Hematopoietic multipotent progenitor cell treated with erythropoietin and hydrocortisone succinate and interleukin-3 and kit ligand, for 4 days (in vitro differentiated cells): Measurements from ENCODE around the gene ALOX12.
"Not testable (repeated sequence)": the region's sequence is repeated elsewhere in the genome, so short reads cannot be mapped to it uniquely, and the experiment has no call there.

Source experiments
- DNase-seq: peaks from one replicate; pipeline ENCODE4 v3.0.0-alpha.2; 2015

The ALOX12 gene, protein sequence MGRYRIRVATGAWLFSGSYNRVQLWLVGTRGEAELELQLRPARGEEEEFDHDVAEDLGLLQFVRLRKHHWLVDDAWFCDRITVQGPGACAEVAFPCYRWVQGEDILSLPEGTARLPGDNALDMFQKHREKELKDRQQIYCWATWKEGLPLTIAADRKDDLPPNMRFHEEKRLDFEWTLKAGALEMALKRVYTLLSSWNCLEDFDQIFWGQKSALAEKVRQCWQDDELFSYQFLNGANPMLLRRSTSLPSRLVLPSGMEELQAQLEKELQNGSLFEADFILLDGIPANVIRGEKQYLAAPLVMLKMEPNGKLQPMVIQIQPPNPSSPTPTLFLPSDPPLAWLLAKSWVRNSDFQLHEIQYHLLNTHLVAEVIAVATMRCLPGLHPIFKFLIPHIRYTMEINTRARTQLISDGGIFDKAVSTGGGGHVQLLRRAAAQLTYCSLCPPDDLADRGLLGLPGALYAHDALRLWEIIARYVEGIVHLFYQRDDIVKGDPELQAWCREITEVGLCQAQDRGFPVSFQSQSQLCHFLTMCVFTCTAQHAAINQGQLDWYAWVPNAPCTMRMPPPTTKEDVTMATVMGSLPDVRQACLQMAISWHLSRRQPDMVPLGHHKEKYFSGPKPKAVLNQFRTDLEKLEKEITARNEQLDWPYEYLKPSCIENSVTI

GRCh38 chr17:6995500-6996255 is at the start of gene ALOX12:
ALOX12 (plus strand) TSS chr17:6996049; CDS start chr17:6996118, 69 bp downstream.
- peak; percentile 70 for DNase-seq

- no peak for DNase-seq
Observed at GRCh38 chr17:6947745-6948144, 48.1 kb upstream of the ALOX12 start.

- peak; percentile 47 for DNase-seq
Observed at GRCh38 chr17:6948562-6948961, 47.3 kb upstream of the ALOX12 start.

- DNase-seq, result no peak
Observed at GRCh38 chr17:6948976-6949375, 46.9 kb upstream of the ALOX12 start.

DNA sequence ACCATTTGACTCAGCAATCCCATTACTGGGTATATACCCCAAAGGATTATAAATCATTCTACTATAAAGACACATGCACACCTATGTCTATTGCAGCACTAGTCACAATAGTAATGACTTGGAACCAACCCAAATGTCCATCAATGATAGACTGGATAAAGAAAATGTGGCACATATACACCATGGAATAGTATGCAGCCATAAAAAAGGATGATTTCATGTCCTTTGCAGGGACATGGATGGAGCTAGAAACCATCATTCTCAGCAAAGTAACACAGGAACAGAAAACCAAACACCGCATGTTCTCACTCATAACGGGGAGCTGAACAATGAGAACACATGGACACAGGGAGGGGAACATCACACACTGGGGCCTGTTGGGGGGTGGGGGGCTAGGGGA is 44.9 kb upstream of the ALOX12 start:
- not testable (repeated sequence) for DNase-seq

GRCh38 chr17:6953689-6954088 is 42.2 kb upstream of the ALOX12 start:
- no peak for DNase-seq

DNA sequence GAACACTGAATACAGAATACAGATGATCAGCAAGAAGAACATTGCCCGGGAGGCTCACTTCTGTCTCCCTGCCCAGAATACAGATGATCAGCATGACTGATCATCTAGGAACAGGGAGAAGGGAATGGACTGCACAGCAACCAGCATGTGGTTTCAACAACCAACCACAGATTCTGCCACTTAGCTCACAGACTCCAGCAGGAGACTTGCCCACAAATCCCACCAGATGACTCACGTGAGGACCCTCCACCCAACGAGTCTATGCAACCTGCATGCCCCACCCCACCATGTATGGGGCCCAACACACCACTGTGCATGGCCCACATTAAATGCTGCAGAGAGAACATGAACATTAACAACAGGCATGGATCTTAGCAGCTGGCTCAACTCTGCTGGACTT is 36.1 kb upstream of the ALOX12 start:
- no peak for DNase-seq

GRCh38 chr17:6969323-6969726 is 26.5 kb upstream of the ALOX12 start:
- no peak for DNase-seq

DNA sequence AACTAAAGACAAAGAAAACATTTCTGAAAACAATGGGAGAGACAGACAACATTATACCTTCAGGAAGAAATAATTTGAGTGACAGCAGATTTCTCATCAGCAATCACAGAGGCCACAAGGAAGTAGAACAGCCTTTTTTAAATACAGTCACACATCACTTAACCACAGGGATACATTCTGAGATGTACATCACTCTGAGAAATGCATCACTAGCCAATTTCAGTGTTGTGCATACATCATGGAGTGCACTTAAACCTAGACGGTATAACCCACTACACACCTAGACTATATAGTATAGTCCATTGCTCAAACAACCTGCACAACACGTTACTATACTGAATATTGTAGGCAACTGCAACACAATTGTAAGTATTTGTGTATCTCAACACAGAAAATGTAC is 24.9 kb upstream of the ALOX12 start:
- DNase-seq, result no peak

GRCh38 chr17:6979440-6979839 is 16.4 kb upstream of the ALOX12 start:
- not testable (repeated sequence) for DNase-seq

GRCh38 chr17:6981426-6981825 is 14.4 kb upstream of the ALOX12 start:
- peak; percentile 49 for DNase-seq

GRCh38 chr17:6985266-6985665 is 10.6 kb upstream of the ALOX12 start:
- DNase-seq, result no peak

DNA sequence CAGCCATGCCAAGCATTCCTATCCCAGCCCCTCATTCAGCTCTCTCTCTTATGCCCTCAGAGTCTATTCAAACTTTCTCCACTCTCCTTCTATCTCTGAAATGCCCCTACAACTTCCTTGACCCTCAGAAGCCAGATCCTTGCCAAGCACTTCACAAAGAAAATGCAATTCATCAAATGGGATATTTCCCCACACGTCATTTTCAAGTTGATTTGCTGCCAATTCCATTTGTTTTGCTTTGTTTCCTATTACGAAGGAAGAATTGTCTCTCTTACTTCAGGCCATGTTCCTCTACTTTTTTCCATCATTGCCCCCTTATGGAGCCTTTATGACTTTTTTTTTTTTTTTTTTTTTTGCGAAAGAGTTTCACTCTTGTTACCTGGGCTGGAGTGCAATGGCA is 9.2 kb upstream of the ALOX12 start:
- no peak for DNase-seq

DNA sequence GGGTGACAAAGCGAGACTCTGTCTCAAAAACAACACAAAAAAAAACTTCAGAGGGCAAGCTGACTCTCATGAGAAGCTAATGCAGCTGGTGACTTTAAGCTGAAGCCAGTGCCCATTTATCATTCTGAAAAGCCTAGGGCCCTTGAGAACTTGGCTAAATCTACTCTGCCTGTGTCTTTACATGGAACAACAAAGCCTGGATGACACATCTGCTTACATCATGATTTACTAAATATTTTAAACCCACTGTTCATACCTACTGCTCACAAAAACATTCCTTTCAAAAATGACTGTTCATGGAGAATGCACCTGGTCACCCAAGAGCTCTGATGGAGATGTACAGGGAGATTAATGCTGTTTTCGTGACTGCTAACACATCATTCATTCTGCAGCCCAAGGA is 6.1 kb upstream of the ALOX12 start:
- DNase-seq, result no peak

DNA sequence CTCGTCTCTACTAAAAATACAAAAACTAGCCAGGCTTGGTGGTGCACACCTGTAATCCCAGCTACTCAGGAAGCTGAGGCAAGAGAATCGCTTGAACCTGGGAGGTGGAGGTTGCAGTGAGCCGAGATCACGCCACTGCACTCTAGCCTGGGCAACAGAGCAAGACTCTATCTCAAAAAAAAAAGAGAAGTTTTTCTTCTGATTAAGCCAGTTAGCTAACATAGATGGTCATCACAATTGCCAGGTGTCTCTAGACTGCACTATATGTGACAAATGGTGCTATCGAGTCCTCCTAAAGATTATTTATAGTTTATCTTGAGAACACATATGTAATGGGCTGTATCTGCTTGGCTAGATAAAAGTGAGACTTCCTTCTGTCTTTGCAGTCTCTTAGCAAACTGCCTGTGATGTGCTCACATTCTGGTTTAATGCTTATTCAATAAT is 2.2 kb upstream of the ALOX12 start:
- peak; percentile 91 for DNase-seq

DNA sequence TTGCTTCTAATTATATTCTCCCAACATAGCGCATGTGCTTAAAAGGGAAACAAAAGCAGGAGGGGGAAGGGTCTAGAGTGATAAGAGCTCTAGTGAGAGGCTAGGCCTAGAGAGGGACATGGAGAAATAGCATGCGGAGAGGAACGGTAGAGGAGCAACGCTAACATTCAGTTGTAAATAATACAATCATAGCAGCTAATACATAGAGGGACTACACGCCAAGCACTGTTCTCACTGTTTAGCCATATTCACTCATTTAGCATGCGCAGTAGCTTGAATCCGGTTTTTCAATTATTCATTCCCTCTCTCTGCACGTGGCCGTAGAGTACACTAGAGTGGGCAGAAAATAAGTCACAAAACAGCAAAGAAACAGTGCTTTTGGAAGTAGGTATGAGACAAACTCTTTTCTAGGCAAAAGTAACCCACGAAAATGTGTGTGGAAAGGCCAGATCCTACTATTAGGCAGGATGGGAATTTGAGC is 1.7 kb upstream of the ALOX12 start:
- no peak for DNase-seq

GRCh38 chr17:6994666-6995256 is 1.1 kb upstream of the ALOX12 start:
- DNase-seq, result peak; percentile 46

DNA sequence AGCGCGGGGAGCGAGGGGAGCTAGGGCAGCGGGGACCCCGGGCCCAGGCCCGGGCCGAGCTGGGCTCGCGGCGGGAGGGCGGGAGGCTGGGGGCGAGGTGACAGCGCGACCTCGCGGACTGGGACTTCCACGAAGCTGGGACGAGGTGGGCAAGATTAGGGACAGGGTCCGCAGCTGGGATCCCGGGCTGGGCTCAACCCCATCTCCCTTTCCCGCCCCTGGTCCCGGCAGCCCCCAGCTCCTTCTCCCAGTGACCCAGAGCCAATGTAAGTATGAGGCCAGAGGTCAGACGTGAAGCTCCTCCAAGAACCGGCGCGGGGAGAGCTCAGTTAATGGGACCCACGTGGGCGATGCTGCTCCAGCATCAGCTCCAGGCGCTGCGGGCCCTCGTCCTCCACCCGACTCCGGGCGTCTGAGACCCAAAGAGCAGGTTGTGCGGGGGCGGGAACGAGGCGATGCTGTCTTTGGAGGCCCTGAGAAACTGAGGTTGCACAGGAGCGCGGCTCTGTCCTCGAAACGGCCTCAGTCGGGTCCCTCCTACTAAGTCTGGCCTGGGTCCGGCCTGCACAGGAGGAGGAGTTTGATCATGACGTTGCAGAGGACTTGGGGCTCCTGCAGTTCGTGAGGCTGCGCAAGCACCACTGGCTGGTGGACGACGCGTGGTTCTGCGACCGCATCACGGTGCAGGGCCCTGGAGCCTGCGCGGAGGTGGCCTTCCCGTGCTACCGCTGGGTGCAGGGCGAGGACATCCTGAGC is 585 bp downstream of the ALOX12 start:
- DNase-seq, result no peak

DNA sequence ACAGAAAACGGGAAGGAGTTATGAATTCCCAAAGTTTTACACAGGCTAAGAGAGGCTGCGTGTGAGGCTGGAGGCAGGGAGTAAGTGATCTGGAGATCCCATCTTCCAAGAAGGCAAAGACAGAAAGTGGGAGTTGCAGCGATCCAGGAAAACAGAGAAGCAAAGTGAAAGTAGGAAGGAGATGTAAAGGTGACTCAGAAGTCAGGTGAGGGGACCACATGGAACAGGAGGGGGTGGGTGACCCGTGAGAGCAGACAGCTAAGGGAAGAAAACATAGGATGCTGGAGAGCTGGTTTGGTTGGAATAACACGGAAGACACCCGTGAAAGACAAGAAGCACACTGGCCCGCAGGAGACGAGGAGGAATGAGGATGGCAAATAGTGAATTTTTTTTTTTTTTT is 1.3 kb downstream of the ALOX12 start:
- no peak for DNase-seq

DNA sequence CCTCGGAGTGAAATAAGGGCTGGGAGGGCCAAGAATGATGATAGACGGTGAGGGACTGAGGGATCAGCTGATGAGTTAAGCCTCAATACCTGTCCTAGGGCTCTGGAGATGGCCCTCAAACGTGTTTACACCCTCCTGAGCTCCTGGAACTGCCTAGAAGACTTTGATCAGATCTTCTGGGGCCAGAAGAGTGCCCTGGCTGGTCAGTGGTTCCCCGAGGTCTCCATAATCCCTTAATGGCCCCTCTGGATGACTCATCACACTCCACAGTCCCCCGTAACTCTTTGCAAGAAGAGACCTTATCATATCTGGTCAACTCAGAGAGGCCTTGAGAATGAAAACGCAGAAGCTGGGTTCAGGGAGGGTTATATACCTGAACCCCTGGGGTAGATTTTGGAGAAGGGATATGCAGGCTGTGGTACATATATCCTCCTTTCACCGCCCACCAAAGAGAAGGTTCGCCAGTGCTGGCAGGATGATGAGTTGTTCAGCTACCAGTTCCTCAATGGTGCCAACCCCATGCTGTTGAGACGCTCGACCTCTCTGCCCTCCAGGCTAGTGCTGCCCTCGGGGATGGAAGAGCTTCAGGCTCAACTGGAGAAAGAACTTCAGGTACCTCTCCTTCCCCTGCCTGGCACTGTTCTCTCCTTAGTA is 3.1 kb downstream of the ALOX12 start:
- no peak for DNase-seq

GRCh38 chr17:7001318-7001961 is 5.6 kb downstream of the ALOX12 start:
- DNase-seq, result peak; percentile 50
